NOMO-1 treated with DMSO at 0.1 percent for 48 hours (cell line): ENCODE data around the gene P2RY2.
A peak's percentile ranks its signal among the peaks of the same experiment; 100 is the strongest.

Experiments
- DNase-seq: peaks from one replicate; lab custom pipeline; 2025; ENCODE audit not compliant: unreplicated experiment; lab: John Stamatoyannopoulos, UW

Gene P2RY2

GRCh38 chr11:73241300-73241699 lies 23.2 kb downstream of the P2RY2 start:
- DNase-seq, result no peak

- DNase-seq, result peak; percentile 15
These were observed 24.4 kb downstream of the P2RY2 start for GRCh38 chr11:73242251-73243092.

- no peak for DNase-seq
These were observed 25.0 kb downstream of the P2RY2 start for GRCh38 chr11:73243093-73243485.

GRCh38 chr11:73244589-73245240 lies 26.6 kb downstream of the P2RY2 start:
- DNase-seq, result no peak

- DNase-seq, result no peak
These were observed 27.4 kb downstream of the P2RY2 start for GRCh38 chr11:73245461-73245860.

GRCh38 chr11:73246303-73246702 lies 28.2 kb downstream of the P2RY2 start:
- no peak for DNase-seq

GRCh38 chr11:73248526-73249185 lies 30.6 kb downstream of the P2RY2 start:
- no peak for DNase-seq

GRCh38 chr11:73249304-73249703 lies 31.2 kb downstream of the P2RY2 start:
- no peak for DNase-seq

- peak; percentile 14 for DNase-seq
These were observed 32.0 kb downstream of the P2RY2 start for GRCh38 chr11:73249853-73250783.

GRCh38 chr11:73252577-73253191 lies 34.6 kb downstream of the P2RY2 start:
- peak; percentile 59 for DNase-seq

- no peak for DNase-seq
These were observed 39.4 kb downstream of the P2RY2 start for GRCh38 chr11:73257342-73258103.

- no peak for DNase-seq
These were observed 40.3 kb downstream of the P2RY2 start for GRCh38 chr11:73258104-73259035.

GRCh38 chr11:73259406-73260126 lies 41.5 kb downstream of the P2RY2 start:
- DNase-seq, result no peak

GRCh38 chr11:73260127-73260457 lies 42.0 kb downstream of the P2RY2 start:
- DNase-seq, result no peak

- no peak for DNase-seq
These were observed 44.9 kb downstream of the P2RY2 start for GRCh38 chr11:73262851-73263495.

- no peak for DNase-seq
These were observed 45.6 kb downstream of the P2RY2 start for GRCh38 chr11:73263640-73264039.

GRCh38 chr11:73265278-73265810 lies 47.3 kb downstream of the P2RY2 start:
- DNase-seq, result no peak
